NCI-H226 (cell line): ENCODE data around the gene AGR3.
A peak's percentile ranks its signal among the peaks of the same experiment; 100 is the strongest.
"Not testable (repeated sequence)": the region's sequence is repeated elsewhere in the genome, so short reads cannot be mapped to it uniquely, and the experiment has no call there.

Experiments used
- DNase-seq: peaks from one replicate; pipeline ENCODE4 v3.0.0-alpha.2; 2015

AGR3 gene

DNA sequence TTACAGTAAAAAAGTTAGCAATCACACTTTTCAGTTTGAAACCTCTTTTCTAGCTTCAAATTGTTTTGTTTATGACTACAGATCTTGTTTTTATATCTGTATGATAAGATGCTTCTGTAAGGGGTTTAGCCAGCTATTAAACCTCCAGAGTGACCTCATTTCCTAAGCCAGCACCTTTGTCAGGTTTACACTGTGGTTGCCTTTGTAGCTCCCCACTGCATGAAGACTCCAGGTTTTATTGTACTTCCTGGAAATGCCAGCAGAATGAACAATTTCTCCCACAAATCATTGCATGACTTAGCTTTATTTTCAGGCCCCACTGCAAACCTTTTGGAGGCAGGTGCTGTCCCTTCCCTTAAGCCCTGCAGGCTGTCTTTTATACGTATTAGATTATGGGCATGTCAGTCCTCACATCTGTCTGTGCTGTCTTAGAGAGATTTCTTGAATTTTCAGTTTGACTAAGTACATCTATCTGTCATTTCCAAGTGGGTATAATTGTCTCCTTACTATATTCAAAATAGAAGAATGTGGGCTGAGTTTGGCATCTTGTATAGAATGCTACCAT lies 8.2 kb upstream of the AGR3 start:
- DNase-seq: peak; percentile 15

DNA sequence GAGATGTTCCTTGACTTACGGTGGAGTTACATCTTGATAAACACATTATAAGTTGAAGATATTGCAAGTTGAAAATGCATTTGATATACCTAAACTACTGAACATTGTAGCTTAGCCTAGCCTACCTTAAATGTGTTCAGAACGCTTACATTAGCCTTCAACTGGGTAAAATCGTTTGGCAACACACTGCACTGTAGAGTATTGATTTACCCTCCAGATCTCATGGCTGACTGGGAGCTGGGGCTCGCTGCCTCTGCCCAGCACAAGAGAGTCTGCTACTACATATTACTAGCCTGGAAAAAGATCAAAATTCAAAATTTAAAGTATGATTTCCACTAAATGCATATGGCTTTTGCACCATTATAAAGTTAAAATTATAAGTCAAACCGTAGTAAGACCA lies 7.5 kb upstream of the AGR3 start:
- no peak for DNase-seq

DNA sequence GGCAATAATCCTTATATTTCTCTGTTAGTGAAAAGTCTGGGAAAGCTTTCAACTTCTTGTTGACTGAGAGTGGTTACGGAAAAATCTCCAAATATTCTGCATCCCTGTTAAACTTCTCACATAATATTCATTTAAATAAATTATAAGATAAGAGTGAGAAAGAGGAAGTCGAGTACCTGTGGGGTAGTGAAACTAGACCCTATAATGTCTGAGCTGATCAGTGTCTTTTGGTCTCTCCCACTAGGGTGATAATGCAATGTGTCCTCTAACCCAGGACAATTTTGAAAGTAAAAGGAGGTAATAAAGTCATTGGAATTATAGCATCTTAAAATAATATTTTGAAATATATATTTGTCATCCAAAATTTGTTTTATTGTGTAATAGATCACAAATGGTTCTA lies 2.1 kb upstream of the AGR3 start:
- DNase-seq: no peak

DNA sequence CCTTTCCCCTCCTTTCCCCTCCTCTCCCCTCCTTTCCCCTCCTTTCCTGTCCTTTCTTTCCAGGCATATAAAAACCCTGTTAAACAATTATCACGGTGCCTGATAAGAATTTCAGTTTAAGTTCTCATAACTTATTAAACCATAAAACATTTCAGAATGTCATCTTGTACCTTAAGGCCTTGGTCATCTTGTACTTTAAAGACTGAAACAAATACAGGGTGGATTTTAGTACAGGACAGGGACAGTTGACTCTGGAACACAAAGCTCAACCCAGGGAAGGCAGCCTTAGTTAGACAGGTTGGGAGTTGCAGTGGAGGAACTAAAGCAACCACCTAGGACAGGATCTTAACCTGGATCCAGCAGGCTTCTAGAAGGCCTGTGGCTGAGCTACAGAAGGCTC lies 1.2 kb downstream of the AGR3 start:
- no peak for DNase-seq

DNA sequence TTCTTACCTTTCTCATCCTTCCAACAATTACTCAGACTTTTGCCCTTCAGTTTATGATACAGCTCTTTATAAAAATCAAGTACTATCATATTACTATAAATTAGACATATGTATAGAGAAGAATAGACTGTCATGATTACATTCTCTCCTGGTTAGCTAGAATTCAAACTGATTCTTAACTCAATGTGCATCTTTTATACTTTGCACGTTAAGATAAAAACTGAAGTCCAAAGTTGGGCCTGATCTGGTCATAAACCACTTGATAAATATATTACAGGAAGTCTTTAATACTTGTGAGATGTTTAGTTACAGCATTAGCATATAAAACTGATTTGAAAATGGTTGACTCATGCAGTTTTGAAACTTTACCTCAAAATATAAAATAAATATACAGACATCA lies 2.6 kb downstream of the AGR3 start:
- DNase-seq: no peak

DNA sequence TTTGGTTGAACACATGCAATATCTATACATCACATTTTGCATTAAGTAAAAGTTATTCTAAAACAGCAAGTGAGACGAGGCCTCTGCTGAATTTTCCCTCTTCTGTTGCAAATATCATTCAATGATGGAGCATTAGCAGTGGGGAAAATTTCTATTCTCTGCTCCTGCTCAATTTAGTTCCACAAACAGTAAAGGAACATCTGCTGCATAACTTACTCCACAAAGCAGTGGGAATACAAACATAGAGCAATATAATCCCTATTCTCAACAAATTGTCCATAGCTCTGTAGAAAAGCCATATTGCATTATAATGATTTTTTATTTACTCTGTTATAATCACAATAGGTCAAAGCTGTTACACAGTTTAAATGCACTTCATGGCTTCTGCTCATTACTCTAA lies 5.9 kb downstream of the AGR3 start:
- DNase-seq: no peak

DNA sequence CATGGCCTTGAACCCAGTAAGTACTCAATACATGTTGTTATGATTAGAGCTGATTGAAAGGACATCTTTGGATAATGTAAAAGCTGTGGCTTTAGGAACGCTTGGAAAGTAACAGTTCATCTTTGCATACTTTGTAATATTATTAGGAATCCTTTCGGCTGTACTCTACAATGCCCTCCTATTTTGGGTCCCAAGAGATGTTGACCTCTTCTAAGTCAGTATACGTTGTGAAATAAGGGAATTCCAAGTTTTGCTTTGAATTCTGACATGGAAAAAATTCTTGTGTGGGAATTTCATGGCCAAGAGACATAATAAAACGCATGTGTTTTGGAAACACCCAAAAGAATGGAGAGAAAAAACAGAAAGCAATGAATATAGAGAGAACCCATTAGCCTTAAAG lies 7.7 kb downstream of the AGR3 start:
- DNase-seq: no peak

DNA sequence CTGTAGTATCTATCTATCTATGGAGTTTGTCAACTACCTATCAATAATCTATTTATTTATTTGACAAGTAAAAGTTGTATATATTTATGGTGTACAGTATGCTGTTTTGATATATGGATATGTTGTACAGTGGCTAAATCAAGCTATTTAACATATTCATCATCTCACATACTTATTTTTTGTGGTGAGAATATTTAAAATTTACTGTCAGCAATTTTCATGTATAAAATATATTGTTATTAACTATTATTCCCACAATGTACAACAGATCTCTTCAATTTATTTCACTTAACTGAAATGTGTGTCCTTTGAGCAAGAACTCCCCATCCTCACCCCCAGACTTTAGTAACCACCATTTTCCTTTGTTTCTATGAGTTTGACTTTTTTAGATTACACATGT lies 14.5 kb downstream of the AGR3 start:
- no peak for DNase-seq

DNA sequence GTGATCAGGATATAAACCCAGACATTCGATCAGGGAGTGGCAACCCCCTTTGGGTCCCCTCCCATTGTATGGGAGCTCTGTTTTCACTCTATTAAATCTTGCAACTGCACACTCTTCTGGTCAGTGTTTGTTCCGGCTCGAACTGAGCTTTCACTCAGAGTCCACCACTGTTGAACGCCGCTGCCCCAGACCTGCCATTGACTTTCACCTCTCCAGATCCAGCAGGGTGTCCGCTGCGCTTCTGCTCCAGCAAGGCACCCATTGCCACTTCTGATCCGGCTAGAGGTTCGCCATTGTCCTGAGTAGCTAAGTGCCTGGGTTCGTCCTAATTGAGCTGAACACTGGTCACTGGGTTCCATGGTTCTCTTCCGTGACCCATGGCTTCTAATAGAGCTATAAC lies 28.6 kb downstream of the AGR3 start:
- DNase-seq: not testable (repeated sequence)

DNA sequence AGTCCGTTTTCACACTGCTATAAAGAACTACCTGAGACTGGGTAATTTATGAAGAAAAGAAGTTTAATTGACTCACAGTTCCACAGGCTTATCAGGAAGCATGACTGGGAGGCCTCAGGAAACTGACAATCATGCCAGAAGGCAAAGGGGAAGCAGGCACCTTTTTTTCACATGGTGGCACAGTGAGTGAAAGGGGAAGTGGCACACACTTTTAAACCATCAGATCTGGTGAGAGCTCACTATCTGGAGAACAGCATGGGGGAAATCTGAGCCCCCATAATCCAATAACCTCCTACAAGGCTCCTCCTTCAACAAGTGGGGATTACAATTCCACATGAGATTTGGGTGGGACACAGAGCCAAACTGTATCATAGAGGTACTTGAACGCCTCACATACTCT lies 30.0 kb downstream of the AGR3 start:
- peak; percentile 56 for DNase-seq

DNA sequence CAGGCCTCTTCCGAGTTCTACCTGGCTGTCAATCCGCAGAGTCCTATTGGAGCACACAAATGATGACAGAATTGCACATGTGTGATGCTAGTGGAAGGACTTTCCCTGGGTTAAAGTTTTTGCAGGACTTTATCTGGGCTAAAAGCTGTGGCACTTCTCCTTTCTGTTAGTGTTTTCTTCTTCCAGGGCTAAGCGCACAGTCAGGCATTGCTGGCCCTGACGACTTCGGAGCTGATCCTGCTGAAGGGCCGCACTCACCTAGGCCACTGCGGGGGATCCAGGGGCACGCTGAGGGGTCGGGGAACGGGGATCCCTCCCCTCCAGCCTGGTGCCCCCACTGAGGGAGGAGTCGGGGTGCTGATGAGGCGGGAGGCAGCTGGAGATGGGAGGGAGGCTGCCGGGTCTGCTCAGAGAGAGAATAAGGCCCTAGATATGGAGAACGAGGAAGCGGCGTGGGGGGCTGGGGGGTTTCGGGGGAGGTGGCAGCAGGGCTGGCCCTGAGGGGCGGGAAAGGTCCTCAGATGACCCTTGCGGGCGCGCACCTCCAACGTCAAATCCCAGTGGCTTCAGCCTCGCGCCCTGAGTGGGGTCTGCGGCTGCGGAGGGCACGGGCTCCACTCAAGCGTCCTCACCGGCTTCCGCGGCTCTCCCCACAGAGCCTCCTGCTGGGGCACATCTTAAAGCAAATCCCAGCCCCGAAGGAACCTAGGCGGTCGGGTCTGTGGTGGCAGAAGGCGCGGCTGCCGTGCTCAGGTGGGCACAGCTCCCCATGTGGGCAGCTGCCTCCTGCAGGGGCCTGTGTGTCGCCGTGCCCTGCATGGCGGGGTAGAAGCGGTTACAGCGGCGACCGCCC lies 30.9 kb downstream of the AGR3 start:
- DNase-seq: no peak

DNA sequence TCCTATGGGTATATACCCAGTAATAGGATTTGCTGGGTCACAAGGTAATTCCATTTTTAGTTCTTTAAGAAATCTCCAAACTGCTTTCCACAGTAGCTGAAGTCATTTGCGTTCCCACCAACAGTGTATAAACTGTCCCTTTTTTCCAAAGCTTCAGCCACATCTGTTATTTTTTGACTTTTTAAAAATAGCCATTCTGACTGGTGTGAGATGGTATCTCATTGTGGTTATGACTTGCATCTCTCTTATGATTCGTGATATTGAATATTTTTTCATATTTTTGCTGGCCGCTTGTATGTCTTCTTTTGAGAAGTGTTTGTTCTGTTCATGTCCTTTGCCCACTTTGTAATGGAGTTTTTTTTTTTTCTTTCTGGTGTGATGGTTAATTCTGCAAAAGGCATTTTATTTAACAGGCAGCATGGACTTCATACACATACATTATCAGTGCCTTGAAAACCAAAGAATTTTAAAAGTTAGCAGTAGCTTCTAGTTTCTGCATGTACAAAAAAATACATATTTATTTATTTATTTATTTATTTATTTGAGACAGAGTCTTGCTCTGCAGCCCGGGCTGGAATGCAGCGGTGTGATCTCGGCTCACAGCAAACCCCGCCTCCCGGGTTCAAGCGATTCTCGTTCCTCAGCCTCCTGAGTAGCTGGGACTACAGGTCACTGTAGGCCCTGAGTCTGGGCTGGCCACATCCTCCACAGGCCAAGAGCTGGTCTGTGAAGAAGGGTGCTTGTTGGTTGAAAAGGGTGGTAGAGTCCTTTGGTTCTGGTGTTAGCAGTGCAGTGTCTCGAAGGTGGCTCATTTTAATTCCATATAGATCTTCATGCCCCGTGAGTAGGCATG lies 32.3 kb downstream of the AGR3 start:
- DNase-seq: no peak

DNA sequence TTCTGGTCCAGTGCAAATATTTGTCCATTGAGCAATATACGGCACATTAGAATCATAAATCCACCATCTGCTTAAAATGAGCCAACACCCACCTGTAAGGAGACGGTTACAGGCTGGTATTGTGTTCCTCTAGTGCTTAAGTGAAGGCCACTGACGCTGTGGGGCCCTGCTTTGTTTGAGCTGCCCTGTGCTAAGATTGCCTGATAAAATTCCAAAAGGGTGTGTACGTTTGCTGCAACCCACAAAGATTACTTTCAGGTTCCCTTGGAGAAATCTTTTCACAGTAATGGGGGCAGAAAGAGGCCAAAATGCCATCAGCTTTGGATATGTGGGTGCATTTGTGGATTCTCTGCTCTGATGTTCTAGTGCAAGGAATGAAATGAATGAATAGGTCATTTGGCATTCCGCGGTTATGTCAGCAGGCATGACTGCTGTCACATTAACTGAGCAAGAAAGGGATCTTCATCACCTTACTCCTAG lies 34.4 kb downstream of the AGR3 start:
- peak; percentile 86 for DNase-seq

DNA sequence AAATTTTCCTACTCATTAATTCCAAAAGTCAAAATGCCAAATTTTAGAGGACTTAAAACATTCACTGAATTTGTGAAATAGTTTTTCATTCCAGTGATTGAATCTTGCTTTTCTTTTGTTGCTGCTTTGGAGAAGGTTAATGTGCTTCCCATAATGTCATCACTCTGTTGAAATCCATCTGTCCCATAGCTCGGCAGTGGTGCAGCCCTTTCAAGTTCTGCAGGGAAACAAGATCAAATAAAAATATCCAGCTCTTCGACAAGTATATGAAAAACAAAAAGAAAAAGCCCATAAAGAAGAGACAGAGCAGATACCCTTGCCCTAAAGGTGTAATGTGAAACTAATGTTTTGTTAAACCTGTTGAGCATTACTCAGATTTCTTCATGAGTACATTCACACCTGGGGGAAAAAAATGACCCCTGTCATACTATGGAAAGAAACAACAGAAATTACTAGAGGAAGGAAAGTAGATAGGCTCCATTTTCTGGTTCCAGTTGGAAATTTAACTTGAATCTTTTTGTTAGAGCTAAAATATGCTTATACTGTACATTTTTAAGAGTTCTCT lies 35.1 kb downstream of the AGR3 start:
- no peak for DNase-seq

DNA sequence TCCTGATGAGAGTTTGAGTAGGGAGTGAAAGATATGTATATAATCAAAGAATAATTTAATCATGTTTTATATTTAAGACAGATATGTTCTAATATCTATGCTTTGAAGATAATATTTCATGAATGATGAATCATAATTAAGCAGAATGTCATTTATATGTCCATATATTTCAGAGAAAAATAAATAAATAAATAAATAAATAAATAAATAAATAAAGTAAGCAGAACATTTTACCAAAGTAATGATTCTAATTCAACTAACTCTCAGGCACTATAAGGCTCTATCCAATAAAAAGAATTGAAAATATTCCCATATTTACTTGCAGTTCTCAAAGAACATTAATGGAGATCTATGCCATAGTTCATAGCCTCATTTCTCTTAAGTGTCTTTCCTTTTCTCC lies 36.0 kb downstream of the AGR3 start:
- DNase-seq: no peak

DNA sequence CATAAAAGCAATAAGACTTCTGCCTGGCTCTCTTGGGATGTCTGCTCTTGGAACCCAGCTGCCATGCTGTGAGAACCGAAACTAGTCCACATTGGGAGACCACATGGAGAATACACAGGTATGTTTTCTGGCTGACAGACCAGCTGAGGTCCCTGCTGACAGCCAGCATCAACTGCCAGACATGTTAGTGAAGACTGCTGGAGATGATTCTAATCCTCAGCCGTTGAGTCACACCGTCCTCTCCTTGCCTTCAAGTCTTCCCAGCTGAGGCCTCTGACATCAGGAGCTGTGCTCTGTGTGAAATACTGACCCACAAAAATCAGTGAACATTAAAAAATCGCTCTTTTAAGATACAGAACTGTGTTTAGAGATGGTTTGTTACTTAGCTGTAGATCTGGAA lies 40.1 kb downstream of the AGR3 start:
- DNase-seq: no peak

DNA sequence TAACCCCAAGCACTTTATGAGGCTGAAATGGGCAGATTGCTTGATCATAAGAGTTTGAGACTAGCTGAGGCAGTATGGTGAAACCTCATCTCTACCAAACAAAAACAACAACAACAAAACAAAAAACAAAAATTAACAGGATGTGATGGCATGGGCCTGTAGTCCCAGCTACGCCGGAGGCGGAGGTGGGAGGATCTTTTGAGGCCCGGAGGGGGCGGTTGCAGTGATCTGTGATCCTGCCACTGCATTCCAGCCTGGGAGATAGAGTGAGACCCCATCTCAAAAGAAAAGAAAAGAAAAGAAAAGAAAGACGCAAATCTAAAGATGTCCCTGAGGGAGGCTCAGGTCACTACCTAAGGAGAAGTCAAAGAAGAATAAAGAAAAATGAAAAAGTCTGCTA lies 41.7 kb downstream of the AGR3 start:
- DNase-seq: no peak

DNA sequence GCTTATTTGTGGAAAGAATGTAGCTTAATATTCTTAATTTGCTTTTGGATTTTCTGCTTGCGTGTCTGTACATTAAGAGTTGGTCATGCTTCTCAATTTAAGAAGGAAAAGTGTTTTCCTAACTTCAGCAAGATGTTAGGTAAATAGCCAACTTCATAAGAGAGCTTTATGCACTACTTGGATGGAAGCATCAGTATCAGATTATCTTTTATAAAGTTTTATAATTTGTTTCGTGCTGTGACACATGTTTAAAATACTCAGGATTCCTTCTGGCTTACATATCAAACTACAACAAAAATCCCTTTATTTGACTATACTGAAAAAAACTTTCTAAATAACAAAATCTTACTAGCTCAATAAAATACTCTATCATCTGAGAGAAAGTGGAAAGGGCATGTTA lies 42.1 kb downstream of the AGR3 start:
- DNase-seq: no peak

DNA sequence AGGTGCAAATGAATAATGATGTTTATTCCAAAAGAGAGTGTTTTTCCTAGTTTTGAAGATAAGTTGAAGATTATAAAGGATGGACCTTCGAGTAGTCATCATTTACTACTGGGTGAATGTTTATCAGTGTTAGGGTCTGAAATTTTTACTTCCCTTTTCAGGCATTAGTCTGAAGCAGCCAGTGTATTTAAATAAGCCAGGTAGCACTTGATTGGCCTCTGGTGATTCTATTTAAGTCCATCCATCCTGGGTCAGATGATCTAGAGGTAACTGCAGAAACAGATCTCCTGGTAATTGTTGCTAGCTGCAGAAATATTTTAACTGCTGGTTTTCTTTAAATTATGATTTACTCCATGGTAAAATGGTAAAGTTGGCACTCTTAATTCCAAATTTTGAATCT lies 42.9 kb downstream of the AGR3 start:
- no peak for DNase-seq

DNA sequence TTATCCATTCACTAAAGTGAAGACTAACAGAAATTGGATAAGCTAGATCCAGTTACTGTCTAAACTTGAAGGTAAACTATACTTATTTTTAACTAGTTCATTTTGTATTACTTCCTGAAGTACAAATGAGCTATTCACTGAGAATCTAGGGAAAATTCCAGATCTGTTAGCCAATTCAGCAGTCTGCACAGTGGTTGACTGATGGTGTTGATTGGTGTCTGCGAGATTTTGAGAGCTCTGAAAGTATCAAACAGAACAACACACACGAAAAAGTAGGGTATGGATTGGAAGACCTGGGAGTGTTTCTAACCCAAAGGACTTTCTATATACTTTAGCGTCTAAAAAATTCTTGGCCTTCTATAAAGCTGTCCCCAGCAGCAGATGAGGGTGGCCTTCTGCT lies 43.4 kb downstream of the AGR3 start:
- no peak for DNase-seq

DNA sequence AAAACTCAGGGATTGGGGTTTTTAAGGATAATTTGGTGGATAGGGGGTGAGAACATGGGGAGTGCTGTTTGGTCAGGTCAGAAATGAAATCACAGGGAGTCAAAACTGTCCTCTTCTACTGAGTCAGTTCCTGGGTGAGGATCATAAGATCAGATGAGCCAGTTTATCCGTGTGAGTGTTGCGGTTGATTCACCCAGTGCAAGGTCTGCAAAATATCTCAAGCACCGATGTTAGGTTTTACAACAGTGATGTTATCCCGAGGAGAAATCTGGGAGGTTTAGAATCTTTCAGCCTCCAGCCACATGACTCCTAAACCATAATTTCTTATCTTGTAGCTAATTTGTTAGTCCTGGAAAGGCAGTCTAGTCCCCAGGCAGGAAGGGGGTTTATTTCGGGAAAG lies 45.3 kb downstream of the AGR3 start:
- DNase-seq: no peak

DNA sequence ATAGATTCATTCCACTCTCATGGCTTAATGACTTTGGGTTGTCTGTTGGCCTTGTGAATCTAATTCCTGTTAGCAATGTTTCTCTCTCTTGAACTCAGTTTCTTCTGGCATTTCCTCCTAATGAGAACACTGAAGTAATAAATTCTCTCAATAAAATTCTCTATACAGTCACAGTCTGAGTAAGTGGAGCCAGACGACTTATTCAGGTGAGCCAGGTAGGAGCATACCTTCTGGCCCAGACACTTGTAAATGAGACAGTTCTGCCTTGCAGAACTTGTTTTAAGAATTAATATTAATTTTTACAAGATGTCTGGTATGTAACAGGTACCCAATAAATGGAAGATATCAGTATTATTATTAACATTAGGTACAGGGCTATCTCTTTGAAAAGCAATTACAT lies 48.4 kb downstream of the AGR3 start:
- DNase-seq: no peak

DNA sequence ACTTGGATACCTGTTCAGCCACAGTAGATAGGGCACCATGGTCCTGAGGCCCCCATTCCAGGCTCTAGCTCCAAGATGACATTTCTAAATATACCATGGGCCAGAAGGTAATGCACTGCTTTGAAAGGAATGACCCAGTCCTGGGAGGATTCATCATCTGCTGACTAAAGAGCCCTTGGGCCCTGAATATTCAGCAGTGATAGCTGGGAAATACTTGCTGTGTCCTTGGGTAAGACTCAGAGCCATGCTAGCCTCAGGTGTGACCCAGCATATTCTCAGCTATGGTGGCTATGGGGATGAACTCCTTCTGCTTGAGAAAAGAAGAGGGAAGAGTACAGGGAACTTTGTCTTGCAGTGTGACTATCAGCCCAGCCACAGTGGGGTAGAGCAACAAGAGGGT lies 55.7 kb downstream of the AGR3 start:
- DNase-seq: no peak

DNA sequence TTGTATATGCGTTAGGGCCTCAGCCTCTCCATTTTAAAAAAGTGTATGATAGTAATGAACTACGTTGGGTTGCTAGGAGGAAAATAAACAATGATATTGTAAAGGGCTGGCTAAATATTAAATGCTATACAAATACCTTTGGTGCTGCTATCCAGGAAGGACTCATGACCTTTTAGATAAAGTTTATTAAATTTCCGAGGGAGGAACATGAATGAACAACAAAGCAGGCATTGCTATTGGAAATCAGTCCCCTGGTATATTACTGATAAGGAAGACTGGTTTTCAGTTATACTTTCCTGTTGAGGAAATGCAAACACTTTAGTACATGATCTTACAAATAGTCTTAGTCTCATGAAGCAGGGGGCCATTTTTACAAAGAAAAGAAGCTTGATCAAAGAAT lies 59.8 kb downstream of the AGR3 start:
- no peak for DNase-seq
